Activated naive CD4-positive, alpha-beta T cell treated with anti-CD3 and anti-CD28 coated beads for 36 hours (primary cell): ENCODE measurements around the gene HIVEP1. TPM values are rescaled to one million over a fixed set of nuclear protein-coding genes. Genes with fewer than 3 reads are reported as not detected.
"Not testable (repeated sequence)": the region's sequence is repeated elsewhere in the genome, so short reads cannot be mapped to it uniquely, and the experiment has no call there.

Experiments used
- CTCF ChIA-PET: fragments of 350-600 bp; sonication (Branson Sonifier 250); formaldehyde crosslinking; loops from one replicate; lab custom pipeline; 2021; ENCODE audit warnings: antibody characterized with exemption; lab: Charles Lee
- DNase-seq: peaks from one replicate; pipeline ENCODE4 v3.0.0-alpha.2; 2020
- H3K27ac Mint-ChIP-seq: one replicate; pipeline ENCODE4 v1.8.0; 2021; ENCODE audit warnings: mild to moderate bottlenecking, mixed read lengths
- H3K27me3 Mint-ChIP-seq: one replicate; pipeline ENCODE4 v1.8.0; 2021; ENCODE audit warnings: low read depth, mixed read lengths
- H3K36me3 Mint-ChIP-seq: one replicate; pipeline ENCODE4 v1.8.0; 2021; ENCODE audit warnings: low read depth, mixed read lengths
- H3K4me1 Mint-ChIP-seq: one replicate; pipeline ENCODE4 v1.8.0; 2021; ENCODE audit warnings: low read depth, mixed read lengths
- H3K4me3 Mint-ChIP-seq: one replicate; pipeline ENCODE4 v1.8.0; 2021; ENCODE audit warnings: mild to moderate bottlenecking, moderate library complexity, mixed read lengths
- H3K9me3 Mint-ChIP-seq: one replicate; pipeline ENCODE4 v1.8.0; 2021; ENCODE audit warnings: mixed read lengths
- intact Hi-C: fragments of 100-400 bp; cut with micrococcal nuclease; formaldehyde crosslinking; loops from one replicate; pipeline ENCODE4 v1.15.1; 2023
- total RNA-seq, 2 experiments: library from RNA; stranded (reverse); gene quantifications; one replicate each; pipeline ENCODE4 v1.2.3, GENCODE V29; 2021

The HIVEP1 gene
- total RNA-seq, 2 experiments from 2014 or later = 43.6 to 47.9 TPM

DNA sequence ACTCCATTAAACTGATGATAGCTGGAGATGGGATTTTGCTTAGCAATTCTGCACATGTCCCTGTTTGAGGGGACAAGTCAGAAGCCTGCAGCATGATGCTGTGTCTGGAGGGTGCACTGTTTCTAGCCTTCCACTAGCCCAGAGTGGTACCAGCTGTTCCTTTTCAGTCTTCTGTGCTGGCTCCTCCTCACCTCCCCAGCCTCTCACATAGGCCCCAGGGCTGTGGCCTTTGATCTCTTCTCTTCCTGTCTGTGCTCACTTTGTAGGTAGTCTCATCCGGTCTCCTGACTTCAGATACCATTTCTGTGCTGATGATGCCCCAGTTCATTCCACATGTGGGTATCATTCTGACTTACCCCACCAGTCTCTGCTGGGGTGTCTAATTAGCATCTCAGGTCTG lies 126.3 kb downstream of the HIVEP1 start:
- CTCF ChIA-PET = no interaction called here

DNA sequence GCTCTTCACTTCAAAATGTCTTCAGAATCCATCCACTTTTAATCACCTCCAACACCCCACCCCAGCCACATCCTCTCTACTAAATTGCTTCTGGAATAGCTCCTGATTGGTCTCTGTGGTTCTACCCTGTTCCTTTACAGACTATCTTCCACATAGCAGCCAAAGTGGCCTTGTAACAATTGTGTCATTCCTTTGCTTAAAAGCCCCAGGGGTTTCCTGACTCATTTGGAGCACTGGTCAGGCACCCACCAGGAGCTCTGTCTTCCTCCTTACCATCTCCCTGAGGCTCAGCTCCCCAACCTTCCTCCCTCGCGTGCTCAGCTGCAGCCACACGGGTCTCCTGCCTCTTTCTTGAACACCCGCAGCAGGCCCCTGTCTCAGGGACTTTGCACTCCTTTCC lies 126.8 kb downstream of the HIVEP1 start:
- intact Hi-C loops = loop anchor here (1.0 to 2.0 kb wide), 2 partner anchors 14 to 20 kb away; no protein-coding TSS in a partner anchor
- H3K27ac Mint-ChIP-seq = peak overlapping the region; percentile 37
- no peak overlapping the region for H3K4me3 Mint-ChIP-seq
- CTCF ChIA-PET = no interaction called here
- no peak for DNase-seq
- peaks cover 26% of the 10 kb centered on the region for H3K4me1 Mint-ChIP-seq
- no peaks in the 10 kb centered on the region for H3K27me3 Mint-ChIP-seq
- H3K36me3 Mint-ChIP-seq = peaks cover 56% of the 10 kb centered on the region
- H3K9me3 Mint-ChIP-seq = peaks cover 6% of the 10 kb centered on the region

More for the DNA sequence above, 126.3 kb downstream of the HIVEP1 start:
- peak overlapping the region; percentile 37 for H3K27ac Mint-ChIP-seq
- DNase-seq = peak; percentile 64
- intact Hi-C loops = loop anchor here (1.0 to 2.0 kb wide), 2 partner anchors 14 to 19 kb away; no protein-coding TSS in a partner anchor
- peaks cover 26% of the 10 kb centered on the region for H3K4me1 Mint-ChIP-seq
- H3K36me3 Mint-ChIP-seq = peaks cover 54% of the 10 kb centered on the region
- no peaks in the 10 kb centered on the region for H3K27me3 Mint-ChIP-seq
- H3K4me3 Mint-ChIP-seq = no peak overlapping the region
- peaks cover 6% of the 10 kb centered on the region for H3K9me3 Mint-ChIP-seq

DNA sequence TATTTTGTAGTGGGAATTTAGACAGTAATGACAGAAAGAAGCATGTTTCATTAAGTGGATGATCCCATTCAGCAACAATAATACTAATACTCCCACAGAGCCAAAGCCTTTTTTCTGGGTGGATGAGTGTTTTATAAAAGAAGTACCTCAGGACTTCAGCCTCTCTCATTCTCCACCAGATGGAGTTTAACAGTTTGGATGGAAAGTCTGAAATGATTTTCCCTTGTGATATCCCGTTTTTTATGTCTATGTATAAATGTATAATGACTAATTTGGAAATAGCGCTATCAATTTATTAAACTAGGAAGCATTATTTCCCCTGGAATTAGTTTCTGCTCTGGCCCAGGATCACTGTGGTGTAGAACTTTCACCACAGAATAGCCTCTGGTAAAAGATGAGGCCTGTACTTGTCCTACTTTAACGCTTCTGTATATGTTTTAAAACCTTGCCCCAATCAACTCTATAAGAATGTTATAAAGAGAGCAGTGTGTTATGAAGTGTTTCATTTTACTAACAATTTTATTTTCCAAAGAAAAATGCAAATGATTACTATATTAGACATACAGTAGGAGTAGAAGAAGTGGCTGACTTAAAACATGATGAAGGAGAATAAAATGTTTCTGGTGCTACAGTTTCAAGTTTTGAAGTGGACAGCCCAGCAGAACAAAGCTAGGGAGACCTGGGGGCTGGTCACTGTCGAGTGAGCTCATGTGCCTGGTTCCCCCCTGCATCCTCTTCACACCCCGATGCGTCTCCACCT lies 135.6 kb downstream of the HIVEP1 start:
- H3K36me3 Mint-ChIP-seq = peaks cover 11% of the 10 kb centered on the region
- H3K27me3 Mint-ChIP-seq = no peaks in the 10 kb centered on the region

DNA sequence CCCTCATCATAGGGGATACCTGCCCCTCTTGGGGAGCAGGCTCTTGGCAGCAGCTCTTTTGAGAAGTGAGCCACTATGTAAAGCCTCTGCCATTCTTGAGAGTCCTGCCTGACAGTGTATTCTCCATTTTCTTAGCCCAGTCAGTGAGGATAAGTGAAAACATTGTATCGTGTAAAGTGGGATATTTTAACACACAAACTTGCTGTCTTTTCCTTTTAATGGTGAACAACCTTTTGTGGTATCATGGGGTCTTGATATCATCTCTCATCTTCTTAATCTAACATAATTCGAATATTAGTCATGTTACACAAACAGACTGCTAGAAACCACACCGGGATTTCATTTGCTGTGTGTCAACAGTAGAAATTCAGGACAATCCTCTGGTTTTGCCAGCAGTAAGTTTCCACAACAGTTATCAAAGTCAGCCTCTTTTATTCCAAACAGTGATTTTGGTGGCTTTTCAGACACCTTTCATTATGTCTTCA lies 136.2 kb downstream of the HIVEP1 start:
- no peaks in the 10 kb centered on the region for H3K27me3 Mint-ChIP-seq
- H3K27ac Mint-ChIP-seq = no peak overlapping the region
- CTCF ChIA-PET = no interaction called here
- no peaks in the 10 kb centered on the region for H3K9me3 Mint-ChIP-seq
- H3K4me1 Mint-ChIP-seq = peaks cover 13% of the 10 kb centered on the region
- intact Hi-C loops = no loop called here
- H3K4me3 Mint-ChIP-seq = no peak overlapping the region
- H3K36me3 Mint-ChIP-seq = peaks cover 7% of the 10 kb centered on the region
- DNase-seq = no peak

More for the DNA sequence above, 135.6 kb downstream of the HIVEP1 start:
- peaks cover 13% of the 10 kb centered on the region for H3K4me1 Mint-ChIP-seq
- CTCF ChIA-PET = no interaction called here
- H3K4me3 Mint-ChIP-seq = no peak overlapping the region
- H3K27ac Mint-ChIP-seq = no peak overlapping the region
- no peak for DNase-seq
- intact Hi-C loops = no loop called here
- no peaks in the 10 kb centered on the region for H3K9me3 Mint-ChIP-seq

DNA sequence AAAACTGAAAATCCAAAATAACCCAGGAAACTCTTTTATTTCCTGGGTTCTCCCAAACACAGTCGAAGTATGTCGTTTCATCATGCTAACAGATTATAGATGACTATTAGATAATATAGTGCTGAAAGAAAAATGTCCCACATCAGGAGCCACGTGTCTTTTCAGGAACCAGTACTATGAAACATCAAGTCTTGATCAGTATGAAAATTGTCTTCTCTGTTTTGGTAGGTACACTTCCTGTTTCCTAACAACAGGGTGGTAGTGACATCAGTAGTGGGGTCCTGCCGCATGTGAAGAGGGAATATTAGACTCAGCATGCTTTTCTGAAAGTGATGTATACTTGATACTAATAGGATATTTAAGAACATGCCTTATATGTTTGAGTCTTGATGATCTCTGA lies 136.7 kb downstream of the HIVEP1 start:
- DNase-seq = no peak
- Mint-ChIP-seq H3K27ac (no peak overlapping the region), H3K4me3 (no peak overlapping the region), H3K36me3 (peaks cover 6% of the 10 kb centered on the region), H3K27me3 (no peaks in the 10 kb centered on the region), H3K4me1 (peaks cover 13% of the 10 kb centered on the region), H3K9me3 (no peaks in the 10 kb centered on the region)
- intact Hi-C loops = no loop called here
- CTCF ChIA-PET = no interaction called here

DNA sequence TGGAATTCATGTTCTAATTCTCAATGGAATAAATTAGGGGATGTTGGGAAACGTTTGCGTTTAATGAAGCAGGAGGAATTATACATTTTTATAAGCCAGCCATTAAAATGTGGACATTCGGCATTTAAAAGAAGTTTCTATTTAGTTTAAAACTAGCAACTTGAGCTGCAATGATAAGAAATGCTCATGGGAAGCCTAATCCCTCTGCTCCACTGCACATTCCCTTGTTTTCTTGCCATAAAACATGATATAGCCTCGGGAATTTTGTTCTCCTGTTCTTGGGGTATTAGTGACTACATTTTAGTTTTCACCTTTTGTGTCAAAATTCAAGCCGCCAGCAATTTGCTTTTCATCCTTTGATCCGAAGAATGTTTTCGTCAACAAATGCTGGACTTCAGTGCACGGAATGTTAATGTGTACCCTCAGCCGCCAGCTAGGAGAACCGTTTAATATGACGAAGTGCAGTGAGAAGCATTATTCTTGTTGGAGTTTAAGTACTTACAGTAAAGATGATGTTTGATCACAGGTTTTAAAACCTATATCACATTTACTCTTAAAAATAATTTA lies 137.9 kb downstream of the HIVEP1 start:
- Mint-ChIP-seq H3K4me1 (peaks cover 13% of the 10 kb centered on the region), H3K4me3 (no peak overlapping the region), H3K27me3 (no peaks in the 10 kb centered on the region), H3K9me3 (no peaks in the 10 kb centered on the region), H3K36me3 (peaks cover 7% of the 10 kb centered on the region), H3K27ac (no peak overlapping the region)
- CTCF ChIA-PET = no interaction called here
- no peak for DNase-seq
- intact Hi-C loops = loop anchor here (10.0 kb wide), 1 partner anchor 455 kb away; no protein-coding TSS in a partner anchor

DNA sequence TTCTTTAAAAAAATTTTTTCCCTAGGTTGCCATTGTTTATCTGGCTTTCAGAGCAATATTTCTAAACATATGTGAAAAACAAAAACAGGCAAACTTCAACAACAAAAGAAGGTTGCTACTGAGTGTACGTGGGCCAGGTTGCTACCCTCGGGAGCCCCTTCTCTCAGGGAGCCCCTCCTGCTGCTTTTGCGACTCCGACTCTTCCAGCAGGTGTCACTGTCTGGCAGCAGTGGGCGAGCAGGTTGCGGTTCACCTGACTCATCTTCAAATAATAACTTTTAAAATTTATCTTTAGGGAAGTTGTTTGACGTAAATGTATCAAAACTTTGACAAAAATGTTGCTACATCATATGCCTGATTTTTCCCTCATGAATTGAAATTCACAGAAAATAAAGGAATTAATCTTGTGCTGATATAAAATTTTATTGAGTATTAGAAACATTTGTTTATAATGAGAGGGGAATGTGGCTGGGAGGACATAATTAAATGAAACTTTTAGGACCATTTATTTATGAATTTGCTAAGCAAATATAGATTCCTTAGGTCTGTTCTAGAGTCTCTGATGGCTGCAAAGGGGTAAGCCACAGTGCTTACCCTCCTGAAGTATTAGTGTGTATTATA lies 138.8 kb downstream of the HIVEP1 start:
- CTCF ChIA-PET = no interaction called here
- Mint-ChIP-seq H3K4me3 (no peak overlapping the region), H3K27ac (no peak overlapping the region), H3K9me3 (no peaks in the 10 kb centered on the region), H3K36me3 (peaks cover 12% of the 10 kb centered on the region), H3K27me3 (no peaks in the 10 kb centered on the region), H3K4me1 (peaks cover 16% of the 10 kb centered on the region)
- intact Hi-C loops = loop anchor here (1.0 to 10.0 kb wide), 3 partner anchors 83 to 454 kb away; no protein-coding TSS in a partner anchor
- DNase-seq = peak; percentile 55

DNA sequence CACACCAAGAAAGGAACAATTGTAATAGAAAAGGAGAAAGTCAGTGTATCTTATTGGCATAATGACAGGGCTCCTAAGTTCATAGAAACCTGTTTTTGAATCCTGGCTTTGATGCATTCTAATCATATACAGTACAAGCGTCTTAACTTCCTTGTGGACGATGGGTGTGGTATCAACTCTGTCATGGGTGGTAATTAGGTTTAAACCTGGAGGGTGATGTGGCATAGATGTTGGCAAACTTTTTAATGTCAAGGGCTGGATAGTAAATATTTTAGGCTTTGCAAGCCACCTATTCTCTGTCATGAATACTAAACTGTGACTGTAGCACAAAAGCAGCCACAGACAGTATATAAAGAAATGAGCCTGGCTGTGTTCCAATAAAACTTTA lies 139.3 kb downstream of the HIVEP1 start:
- Mint-ChIP-seq H3K4me1 (peaks cover 16% of the 10 kb centered on the region), H3K27me3 (no peaks in the 10 kb centered on the region), H3K27ac (no peak overlapping the region), H3K36me3 (peaks cover 12% of the 10 kb centered on the region), H3K9me3 (no peaks in the 10 kb centered on the region), H3K4me3 (no peak overlapping the region)
- intact Hi-C loops = loop anchor here (1.0 to 10.0 kb wide), 3 partner anchors 83 to 453 kb away; no protein-coding TSS in a partner anchor
- CTCF ChIA-PET = no interaction called here
- no peak for DNase-seq

DNA sequence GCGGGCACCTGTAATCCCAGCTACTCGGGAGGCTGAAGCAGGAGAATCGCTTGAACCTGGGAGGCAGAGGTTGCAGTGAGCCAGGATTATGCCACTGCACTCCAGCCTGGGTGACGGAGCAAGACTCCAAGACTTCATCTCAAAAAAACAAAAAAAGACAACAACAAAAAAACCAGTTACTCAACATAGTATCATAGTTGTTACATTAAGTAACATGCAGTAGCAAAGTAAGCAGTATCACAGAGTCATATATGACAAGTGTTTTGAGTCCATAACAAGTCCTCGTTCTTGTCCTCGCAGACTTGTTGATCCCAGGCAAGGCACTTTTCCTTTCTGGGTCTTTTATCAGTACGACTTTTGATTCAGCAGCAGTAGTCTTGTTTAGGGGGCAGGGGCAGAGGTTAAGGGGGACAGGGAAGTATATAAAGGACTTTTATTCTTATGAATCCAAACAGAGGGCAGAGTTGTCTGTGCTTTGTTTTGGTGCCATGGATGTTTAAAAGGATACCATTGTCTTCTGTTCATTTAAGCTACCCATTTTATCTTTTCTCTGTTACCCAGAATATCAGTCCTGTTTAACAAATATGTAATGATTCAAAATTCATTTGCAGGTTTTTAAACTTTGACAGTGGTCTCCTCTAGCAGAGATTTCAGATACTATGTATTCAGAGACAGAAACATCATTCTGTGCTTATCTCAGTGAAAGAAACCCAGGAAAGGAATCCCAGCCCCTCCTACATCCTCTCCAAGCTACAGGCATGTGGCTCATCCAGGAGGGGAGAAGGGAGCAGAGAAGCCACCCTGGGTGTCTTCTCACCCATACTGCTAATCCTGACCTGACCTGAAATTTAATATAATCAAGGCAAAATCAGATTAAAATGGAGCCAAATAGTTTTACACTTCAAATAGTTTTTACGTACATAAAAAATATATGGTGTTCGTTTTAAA lies 140.2 kb downstream of the HIVEP1 start:
- peaks cover 12% of the 10 kb centered on the region for H3K36me3 Mint-ChIP-seq
- intact Hi-C loops = loop anchor here (10.0 kb wide), 1 partner anchor 453 kb away; no protein-coding TSS in a partner anchor
- H3K27me3 Mint-ChIP-seq = no peaks in the 10 kb centered on the region
- H3K4me3 Mint-ChIP-seq = no peak overlapping the region
- no peak overlapping the region for H3K27ac Mint-ChIP-seq
- H3K4me1 Mint-ChIP-seq = peaks cover 16% of the 10 kb centered on the region
- no peak for DNase-seq
- H3K9me3 Mint-ChIP-seq = no peaks in the 10 kb centered on the region
- CTCF ChIA-PET = no interaction called here

DNA sequence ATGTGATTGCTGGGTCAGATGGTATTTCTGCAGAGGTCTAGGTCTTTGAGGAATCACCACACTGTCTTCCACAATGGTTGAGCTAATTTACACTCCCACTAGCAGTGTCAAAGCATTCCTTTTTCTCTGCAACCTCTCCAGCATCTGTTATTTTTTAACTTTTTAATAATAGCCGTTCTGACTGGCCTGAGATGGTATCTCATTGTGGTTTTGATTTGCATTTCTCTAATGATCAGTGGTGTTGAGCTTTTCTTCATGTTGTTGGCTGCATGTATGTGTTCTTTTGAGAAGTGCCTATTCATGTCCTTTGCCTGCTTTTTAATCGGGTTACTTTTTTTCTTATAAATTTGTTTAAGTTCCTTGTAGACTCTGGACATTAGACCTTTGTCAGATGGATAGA lies 143.7 kb downstream of the HIVEP1 start:
- H3K9me3 Mint-ChIP-seq, DNase-seq, CTCF ChIA-PET, H3K4me3 Mint-ChIP-seq, H3K27me3 Mint-ChIP-seq, H3K27ac Mint-ChIP-seq: not testable (repeated sequence)
- H3K4me1 Mint-ChIP-seq = peaks cover 13% of the 10 kb centered on the region
- peaks cover 25% of the 10 kb centered on the region for H3K36me3 Mint-ChIP-seq
- intact Hi-C loops = loop anchor here (10.0 kb wide), 1 partner anchor 449 kb away; no protein-coding TSS in a partner anchor

DNA sequence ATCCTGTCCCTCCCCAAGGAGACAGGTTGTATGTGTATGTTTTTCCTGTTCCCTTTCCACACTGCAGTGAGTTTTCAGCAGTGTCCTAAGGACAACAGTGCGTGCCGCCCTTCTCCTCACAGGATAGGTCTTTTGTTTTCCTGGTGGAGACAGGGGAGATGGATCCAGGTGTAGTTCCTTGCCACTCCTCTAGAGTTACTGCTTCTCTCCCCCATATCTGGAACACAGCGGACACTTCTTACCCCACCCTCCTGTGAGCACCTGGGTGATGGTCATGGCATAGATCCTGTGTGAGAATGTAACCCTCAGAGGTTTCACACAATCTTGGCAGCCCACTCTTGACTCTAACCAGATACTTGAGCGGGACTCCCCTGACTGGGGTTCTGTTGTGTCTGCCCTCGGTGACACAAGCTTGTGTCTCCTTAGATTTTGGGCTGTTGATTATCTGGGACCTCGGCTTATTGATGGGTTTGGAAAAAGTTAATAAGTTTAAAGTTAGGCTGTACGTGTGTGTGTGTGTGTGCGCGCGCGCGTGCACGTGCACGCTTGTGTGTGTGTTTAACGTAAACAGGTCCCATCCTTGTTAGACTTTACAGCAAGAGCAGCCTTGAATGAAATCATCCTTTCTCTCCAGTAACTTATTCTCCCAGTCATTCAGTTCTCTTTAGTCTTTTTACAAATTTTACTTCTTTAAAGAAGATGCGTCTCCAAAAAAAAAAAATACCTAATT lies 146.7 kb downstream of the HIVEP1 start:
- no peak overlapping the region for H3K27ac Mint-ChIP-seq
- H3K4me3 Mint-ChIP-seq = no peak overlapping the region
- no peaks in the 10 kb centered on the region for H3K9me3 Mint-ChIP-seq
- no peak for DNase-seq
- intact Hi-C loops = loop anchor here (10.0 kb wide), 1 partner anchor 446 kb away; no protein-coding TSS in a partner anchor
- peaks cover 47% of the 10 kb centered on the region for H3K36me3 Mint-ChIP-seq
- no peaks in the 10 kb centered on the region for H3K27me3 Mint-ChIP-seq
- CTCF ChIA-PET = interaction anchor here (0.7 kb wide), 1 partner anchor 273 kb away, joined by 3 read pairs; no protein-coding TSS in a partner anchor
- peaks cover 39% of the 10 kb centered on the region for H3K4me1 Mint-ChIP-seq
